Stimulated activated naive B cell treated with anti-CD40 and anti-IgM and Interleukin-4, amounts not matched to agents 10 μg/mL and 1 μg/mL and 100 μg/mL, for 72 hours (primary cell): ENCODE results near the gene THAP10.

ENCODE experiments used
- ATAC-seq, 2 donors: fragments of 150-1000 bp; cut with Tn5 transposase; replicated peaks; 2 replicates each; pipeline ENCODE4 v1.10.0; 2021; ENCODE audit warnings: moderate library complexity in 1 of 2
- DNase-seq: peaks from one replicate; pipeline ENCODE4 v3.0.0; 2021
- H3K27ac Mint-ChIP-seq: one replicate; pipeline ENCODE4 v1.8.0; 2022; ENCODE audit warnings: mild to moderate bottlenecking, mixed read lengths
- H3K27me3 Mint-ChIP-seq, 2 donors: one replicate each; pipeline ENCODE4 v1.8.0; 2022; ENCODE audit warnings: mixed read lengths in 2 of 2
- H3K36me3 Mint-ChIP-seq, 2 donors: one replicate each; pipeline ENCODE4 v1.8.0; 2022; ENCODE audit warnings: mixed read lengths in 2 of 2, mild to moderate bottlenecking in 1 of 2
- H3K4me1 Mint-ChIP-seq, 2 donors: one replicate each; pipeline ENCODE4 v1.8.0; 2022; ENCODE audit warnings: mixed read lengths in 2 of 2, mild to moderate bottlenecking in 1 of 2
- H3K4me3 Mint-ChIP-seq, 2 donors: one replicate each; pipeline ENCODE4 v1.8.0; 2022; ENCODE audit warnings: mild to moderate bottlenecking in 2 of 2, mixed read lengths in 2 of 2, moderate library complexity in 1 of 2
- H3K9me3 Mint-ChIP-seq, 2 donors: one replicate each; pipeline ENCODE4 v1.8.0; 2022; ENCODE audit warnings: mixed read lengths in 2 of 2, mild to moderate bottlenecking in 1 of 2

THAP10 gene

GRCh38 chr15:70853318-70853972 is 38.8 kb downstream of the THAP10 start:
- Mint-ChIP-seq H3K9me3 (no peaks in the 10 kb centered on the region), H3K4me1 (peaks cover 4 to 12% of the 10 kb centered on the region in 2 donors), H3K36me3 (no peaks in the 10 kb centered on the region), H3K27ac (no peak overlapping the region), H3K27me3 (peaks cover 48 to 54% of the 10 kb centered on the region in 2 donors), H3K4me3 (peak overlapping the region; percentile 68 to 81)
- ATAC-seq = peak in 1 of 2 donors; percentile 44
- no peak for DNase-seq

- Mint-ChIP-seq H3K9me3 (no peaks in the 10 kb centered on the region), H3K36me3 (no peaks in the 10 kb centered on the region), H3K27me3 (peaks cover 52 to 61% of the 10 kb centered on the region in 2 donors), H3K4me3 (peak overlapping the region; percentile 51 to 68), H3K4me1 (peaks cover 4 to 12% of the 10 kb centered on the region in 2 donors), H3K27ac (no peak overlapping the region)
- ATAC-seq = no peak
- no peak for DNase-seq
These were observed 39.5 kb downstream of the THAP10 start for GRCh38 chr15:70852501-70853317.

GRCh38 chr15:70851889-70852288 is 40.3 kb downstream of the THAP10 start:
- Mint-ChIP-seq H3K9me3 (no peaks in the 10 kb centered on the region), H3K27ac (no peak overlapping the region), H3K4me1 (peaks cover 4 to 12% of the 10 kb centered on the region in 2 donors), H3K27me3 (peaks cover 54 to 62% of the 10 kb centered on the region in 2 donors), H3K4me3 (no peak overlapping the region), H3K36me3 (no peaks in the 10 kb centered on the region)
- DNase-seq = no peak
- no peak for ATAC-seq

GRCh38 chr15:70845602-70846360 is 46.5 kb downstream of the THAP10 start:
- no peak overlapping the region for H3K4me3 Mint-ChIP-seq
- peaks cover 0 to 4% of the 10 kb centered on the region in 2 donors for H3K9me3 Mint-ChIP-seq
- H3K36me3 Mint-ChIP-seq = no peaks in the 10 kb centered on the region

GRCh38 chr15:70837476-70837875 is 54.8 kb downstream of the THAP10 start:
- DNase-seq = no peak
- Mint-ChIP-seq H3K9me3 (peaks cover 0 to 5% of the 10 kb centered on the region in 2 donors), H3K27me3 (peaks cover 11 to 31% of the 10 kb centered on the region in 2 donors), H3K4me3 (no peak overlapping the region), H3K4me1 (no peaks in the 10 kb centered on the region), H3K27ac (no peak overlapping the region), H3K36me3 (no peaks in the 10 kb centered on the region)
- no peak for ATAC-seq

More at GRCh38 chr15:70845602-70846360, 46.5 kb downstream of the THAP10 start:
- no peak overlapping the region for H3K27ac Mint-ChIP-seq
- H3K4me1 Mint-ChIP-seq = no peaks in the 10 kb centered on the region
- no peak for ATAC-seq
- peaks cover 31 to 36% of the 10 kb centered on the region in 2 donors for H3K27me3 Mint-ChIP-seq
- no peak for DNase-seq

- H3K27ac Mint-ChIP-seq = no peak overlapping the region
- no peak for DNase-seq
- H3K27me3 Mint-ChIP-seq = peaks cover 8 to 22% of the 10 kb centered on the region in 2 donors
- ATAC-seq = no peak
- peaks cover 0 to 2% of the 10 kb centered on the region in 2 donors for H3K9me3 Mint-ChIP-seq
- H3K4me3 Mint-ChIP-seq = no peak overlapping the region
- H3K4me1 Mint-ChIP-seq = no peaks in the 10 kb centered on the region
- H3K36me3 Mint-ChIP-seq = no peaks in the 10 kb centered on the region
These were observed 56.4 kb downstream of the THAP10 start for GRCh38 chr15:70835841-70836240.

GRCh38 chr15:70835415-70835814 is 56.8 kb downstream of the THAP10 start:
- Mint-ChIP-seq H3K4me1 (no peaks in the 10 kb centered on the region), H3K4me3 (no peak overlapping the region), H3K27me3 (peaks cover 8 to 19% of the 10 kb centered on the region in 2 donors), H3K36me3 (no peaks in the 10 kb centered on the region), H3K27ac (no peak overlapping the region), H3K9me3 (peaks cover 0 to 2% of the 10 kb centered on the region in 2 donors)
- DNase-seq (no peak), ATAC-seq (no peak)

GRCh38 chr15:70834999-70835398 is 57.2 kb downstream of the THAP10 start:
- Mint-ChIP-seq H3K9me3 (peaks cover 0 to 2% of the 10 kb centered on the region in 2 donors), H3K36me3 (no peaks in the 10 kb centered on the region), H3K27me3 (peaks cover 8 to 16% of the 10 kb centered on the region in 2 donors), H3K4me1 (no peaks in the 10 kb centered on the region), H3K27ac (no peak overlapping the region), H3K4me3 (no peak overlapping the region)
- no peak for ATAC-seq
- no peak for DNase-seq

- H3K4me3 Mint-ChIP-seq = no peak overlapping the region
- no peak overlapping the region for H3K27ac Mint-ChIP-seq
- peaks cover 15 to 16% of the 10 kb centered on the region in 2 donors for H3K27me3 Mint-ChIP-seq
- peaks cover 0 to 2% of the 10 kb centered on the region in 2 donors for H3K9me3 Mint-ChIP-seq
- no peaks in the 10 kb centered on the region for H3K4me1 Mint-ChIP-seq
- DNase-seq = no peak
- no peaks in the 10 kb centered on the region for H3K36me3 Mint-ChIP-seq
- no peak for ATAC-seq
These were observed 58.1 kb downstream of the THAP10 start for GRCh38 chr15:70833861-70834765.

- no peak for ATAC-seq
- Mint-ChIP-seq H3K27me3 (peaks cover 15 to 16% of the 10 kb centered on the region in 2 donors), H3K27ac (no peak overlapping the region), H3K9me3 (peaks cover 0 to 2% of the 10 kb centered on the region in 2 donors), H3K4me3 (no peak overlapping the region), H3K4me1 (no peaks in the 10 kb centered on the region), H3K36me3 (no peaks in the 10 kb centered on the region)
- no peak for DNase-seq
These were observed 58.8 kb downstream of the THAP10 start for GRCh38 chr15:70833422-70833821.

GRCh38 chr15:70832176-70832575 is 60.1 kb downstream of the THAP10 start:
- Mint-ChIP-seq H3K36me3 (no peaks in the 10 kb centered on the region), H3K27me3 (peaks cover 15 to 16% of the 10 kb centered on the region in 2 donors), H3K4me3 (no peak overlapping the region), H3K27ac (no peak overlapping the region), H3K9me3 (peaks cover 0 to 2% of the 10 kb centered on the region in 2 donors), H3K4me1 (no peaks in the 10 kb centered on the region)
- no peak for DNase-seq
- ATAC-seq = no peak
